ENCODE data around the gene PTGFRN.

GRCh38 chr1:116986421-116987255 is 76.9 kb downstream of the PTGFRN start:
- TF ChIP-seq POLR2A (IDR thresholded peaks at IDR 0.05) (no peak), CTCF (IDR thresholded peaks at IDR 0.05) (no peak)

All from esophagus squamous epithelium (tissue), 4 donors.